GM12878 (cell line): Measurements from ENCODE around the gene AGAP2. TPM values are rescaled to one million over a fixed set of nuclear protein-coding genes. Genes with fewer than 3 reads are reported as not detected.

Experiments
- ATAC-seq: fragments of 200-7000 bp; cut with Tn5 transposase; 3 replicates; pipeline ENCODE4 v1.9.1; 2020; ENCODE audit warnings: mild to moderate bottlenecking, moderate library complexity
- BruUV-seq: library from RNA; stranded (reverse); fragments of 400-500 nt; replicated peaks from 2 replicates; lab custom pipeline; 2021; lab: Mats Ljungman, UMichigan
- CTCF ChIA-PET: fragments of 300-600 bp; sonication (Branson Sonifier 250); formaldehyde crosslinking; extraction: SDS; loops from one replicate; lab custom pipeline; 2021; ENCODE audit warnings: inconsistent platforms; lab: Yijun Ruan, JAX
- POLR2A ChIA-PET: fragments of 350-600 bp; formaldehyde crosslinking; extraction: SDS; loops from one replicate; lab custom pipeline; 2021; ENCODE audit warnings: inconsistent platforms; lab: Charles Lee
- RAD21 ChIA-PET: fragments of 300-600 bp; sonication (Branson Sonifier 250); formaldehyde crosslinking; loops from one replicate; lab custom pipeline; 2023; ENCODE audit warnings: antibody characterized with exemption; ENCODE audit not compliant: unreplicated experiment; lab: Charles Lee
- SMC1A ChIA-PET: fragments of 300-600 bp; sonication (Branson Sonifier 250); formaldehyde crosslinking; loops from one replicate; lab custom pipeline; 2023; ENCODE audit not compliant: unreplicated experiment, uncharacterized antibody; lab: Charles Lee
- DNase-seq: peaks from one replicate; pipeline ENCODE4 v3.0.0-alpha.2; 2011; ENCODE audit warnings: low read depth, low spot score
- FAIRE-seq: peaks from 3 replicates; lab custom pipeline; 2011; peaks lifted over from hg19 to GRCh38; lab: Jason Lieb, UNC
- H2AFZ ChIP-seq: 2 replicates; pipeline ENCODE4 v1.6.0; 2011; ENCODE audit warnings: low read depth, low read length, control low read depth; ENCODE audit not compliant: control insufficient read depth
- H3K27ac ChIP-seq: 2 replicates; pipeline ENCODE4 v1.5.1; 2011; ENCODE audit warnings: control low read depth; ENCODE audit not compliant: control insufficient read depth, insufficient read depth
- H3K27me3 ChIP-seq, 2 experiments: replicated peaks in 1 of 2; 2 replicates each; pipeline versions ENCODE4 v1.6.0 to v1.6.1; 2011; ENCODE audit warnings: low read length in 1 of 2; ENCODE audit not compliant: control insufficient read depth in 2 of 2, insufficient read depth in 2 of 2
- H3K36me3 ChIP-seq, 2 experiments: 2 replicates each; pipeline ENCODE4 v1.5.1; 2011; ENCODE audit warnings: low read length in 1 of 2; ENCODE audit not compliant: control insufficient read depth in 2 of 2, insufficient read depth in 2 of 2
- H3K4me1 ChIP-seq: 2 replicates; pipeline ENCODE4 v1.6.1; 2011; ENCODE audit warnings: mild to moderate bottlenecking, low read length, moderate library complexity, mixed read lengths; ENCODE audit not compliant: control insufficient read depth, insufficient read depth
- H3K4me2 ChIP-seq: 2 replicates; pipeline ENCODE4 v1.6.0; 2011; ENCODE audit warnings: control low read depth; ENCODE audit not compliant: control insufficient read depth, insufficient read depth
- H3K4me3 ChIP-seq: fragments of 200-600 bp; sonication (generic); 2 replicates; pipeline ENCODE4 v1.5.1; 2016
- H3K79me2 ChIP-seq: 2 replicates; pipeline ENCODE4 v1.6.0; 2011; ENCODE audit warnings: low read length; ENCODE audit not compliant: control insufficient read depth, insufficient read depth
- H3K9ac ChIP-seq: 2 replicates; pipeline ENCODE4 v1.8.0; 2011; ENCODE audit warnings: low read length, control low read depth, mixed read lengths; ENCODE audit not compliant: control insufficient read depth, insufficient read depth
- H3K9me3 ChIP-seq: replicated peaks from 3 replicates; pipeline ENCODE4 v1.5.1; 2011; ENCODE audit warnings: mild to moderate bottlenecking, low read length; ENCODE audit not compliant: control insufficient read depth, insufficient read depth
- H4K20me1 ChIP-seq: 2 replicates; pipeline ENCODE4 v1.6.0; 2011; ENCODE audit not compliant: control insufficient read depth, insufficient read depth
- DPF2 ChIP-seq: fragments of 450-650 bp; IDR thresholded peaks from 2 replicates; pipeline ENCODE4 v1.6.1; 2017; ENCODE audit warnings: mild to moderate bottlenecking
- PAX8 ChIP-seq: fragments of 450-650 bp; IDR thresholded peaks from 2 replicates; pipeline ENCODE4 v1.6.1; 2017; ENCODE audit warnings: mild to moderate bottlenecking, moderate library complexity
- POLR2AphosphoS2 ChIP-seq: IDR thresholded peaks from 2 replicates; pipeline ENCODE4 v1.6.1; 2011; ENCODE audit warnings: low read depth, mild to moderate bottlenecking, low read length, improper control_type of control experiment, moderate library complexity
- RB1 ChIP-seq: fragments of 450-650 bp; formaldehyde crosslinking; IDR thresholded peaks from 2 replicates; pipeline ENCODE4 v1.6.1; 2017; ENCODE audit warnings: mild to moderate bottlenecking, borderline replicate concordance
- WGBS: methylation state at CpG from one replicate; pipeline ENCODE4 v1.1.6; 2016; ENCODE audit warnings: low lambda C conversion rate; ENCODE audit not compliant: insufficient replicate concordance, insufficient coverage; ENCODE audit errors: missing lambda C conversion rate; 5-methylcytosine and 5-hydroxymethylcytosine counted together
- in situ Hi-C: fragments of 300-500 bp; cut with MboI; formaldehyde crosslinking; loops from 9 replicates; pipeline ENCODE4 v1.14.3; 2018; ENCODE audit warnings: mixed read lengths
- intact Hi-C: fragments of 100-400 bp; cut with micrococcal nuclease; formaldehyde crosslinking; loops from one replicate; pipeline ENCODE4 v1.14.2; 2022; ENCODE audit not compliant: unreplicated experiment
- polyA plus RNA-seq, 11 experiments: library from polyadenylated mRNA; depleted of rRNA in 4 of 11; unstranded in 6 of 11; stranded (reverse) in 5 of 11; fragments of >200 nt; fragmentation: Nextera tagmentation in 4 of 11; fragmentation: Illumina TruSeq in 1 of 11; extraction: Ambion mirVana in 4 of 11; extraction: Trizol in 1 of 11; gene quantifications; 1 replicate in 1 of 11; 2 replicates in 10 of 11; pipeline versions ENCODE4 v1.2.1 to v1.2.3, GENCODE V29; 2011 to 2016; ENCODE audit warnings: inconsistent platforms in 2 of 11, missing spikeins in 2 of 11, low read depth in 1 of 11
- total RNA-seq, 4 experiments: library from RNA; depleted of rRNA in 3 of 4; stranded (reverse); fragments of >200 nt in 3 of 4; fragmentation: Illumina TruSeq in 1 of 4; extraction: Trizol in 1 of 4; gene quantifications; 2 replicates each; pipeline versions ENCODE4 v1.2.1 to v1.2.3, GENCODE V29; 2013 to 2021
- TF ChIP-seq, protein P1 (sequence below): IDR thresholded peaks from 2 replicates; pipeline ENCODE4 v1.6.1; 2011; ENCODE audit warnings: low read depth, low read length, improper control_type of control experiment, borderline replicate concordance
- TF ChIP-seq, protein P2 (sequence below): IDR thresholded peaks from 2 replicates; pipeline ENCODE4 v1.6.1; 2012; ENCODE audit warnings: low read length, inconsistent platforms
- TF ChIP-seq, protein P3 (sequence below), 3 experiments: IDR thresholded peaks in 2 of 3; conservative IDR thresholded peaks in 1 of 3; 2 replicates each; pipeline ENCODE4 v1.5.1; 2011; ENCODE audit warnings: low read depth in 3 of 3, low read length in 3 of 3, mild to moderate bottlenecking in 3 of 3, control low read depth in 2 of 3, moderate library complexity in 2 of 3, inconsistent platforms in 1 of 3, mixed read lengths in 1 of 3; ENCODE audit not compliant: control insufficient read depth in 2 of 3, insufficient read depth in 1 of 3; ENCODE audit errors: extremely low read depth in 1 of 3

AGAP2 gene
- total and polyA plus RNA-seq, 10 of the 15 experiments (the other 5 are each of a cell fraction or from before 2014, with no cell fraction given) = 0.29 to 19.8 (median 11.0) TPM

DNA sequence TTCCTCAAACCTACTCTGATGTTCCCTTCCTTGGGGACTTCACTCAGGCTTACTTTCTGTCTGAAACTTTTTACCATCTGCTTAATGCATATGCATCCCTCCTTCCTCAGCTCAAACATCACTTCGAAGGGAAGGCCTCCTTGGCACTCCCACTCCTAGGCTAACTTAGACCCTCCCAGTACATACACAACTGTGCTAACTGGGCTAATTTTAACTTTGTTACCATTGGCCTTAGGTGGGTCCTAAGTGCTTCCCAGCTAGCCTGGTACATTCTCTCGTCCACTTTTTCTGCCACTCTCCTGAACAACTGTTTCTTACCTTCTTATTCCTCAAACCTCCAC, 37.7 kb upstream of the AGAP2 start (continued):
- TF ChIP-seq RB1 (no peak), PAX8 (no peak), POLR2AphosphoS2 (no peak)
- TF ChIP-seq, protein P1, sequence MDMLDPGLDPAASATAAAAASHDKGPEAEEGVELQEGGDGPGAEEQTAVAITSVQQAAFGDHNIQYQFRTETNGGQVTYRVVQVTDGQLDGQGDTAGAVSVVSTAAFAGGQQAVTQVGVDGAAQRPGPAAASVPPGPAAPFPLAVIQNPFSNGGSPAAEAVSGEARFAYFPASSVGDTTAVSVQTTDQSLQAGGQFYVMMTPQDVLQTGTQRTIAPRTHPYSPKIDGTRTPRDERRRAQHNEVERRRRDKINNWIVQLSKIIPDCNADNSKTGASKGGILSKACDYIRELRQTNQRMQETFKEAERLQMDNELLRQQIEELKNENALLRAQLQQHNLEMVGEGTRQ = no peak
- TF ChIP-seq, protein P2, sequence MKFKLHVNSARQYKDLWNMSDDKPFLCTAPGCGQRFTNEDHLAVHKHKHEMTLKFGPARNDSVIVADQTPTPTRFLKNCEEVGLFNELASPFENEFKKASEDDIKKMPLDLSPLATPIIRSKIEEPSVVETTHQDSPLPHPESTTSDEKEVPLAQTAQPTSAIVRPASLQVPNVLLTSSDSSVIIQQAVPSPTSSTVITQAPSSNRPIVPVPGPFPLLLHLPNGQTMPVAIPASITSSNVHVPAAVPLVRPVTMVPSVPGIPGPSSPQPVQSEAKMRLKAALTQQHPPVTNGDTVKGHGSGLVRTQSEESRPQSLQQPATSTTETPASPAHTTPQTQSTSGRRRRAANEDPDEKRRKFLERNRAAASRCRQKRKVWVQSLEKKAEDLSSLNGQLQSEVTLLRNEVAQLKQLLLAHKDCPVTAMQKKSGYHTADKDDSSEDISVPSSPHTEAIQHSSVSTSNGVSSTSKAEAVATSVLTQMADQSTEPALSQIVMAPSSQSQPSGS = no peak
- TF ChIP-seq, all 136 proteins: peak for 0

DNA sequence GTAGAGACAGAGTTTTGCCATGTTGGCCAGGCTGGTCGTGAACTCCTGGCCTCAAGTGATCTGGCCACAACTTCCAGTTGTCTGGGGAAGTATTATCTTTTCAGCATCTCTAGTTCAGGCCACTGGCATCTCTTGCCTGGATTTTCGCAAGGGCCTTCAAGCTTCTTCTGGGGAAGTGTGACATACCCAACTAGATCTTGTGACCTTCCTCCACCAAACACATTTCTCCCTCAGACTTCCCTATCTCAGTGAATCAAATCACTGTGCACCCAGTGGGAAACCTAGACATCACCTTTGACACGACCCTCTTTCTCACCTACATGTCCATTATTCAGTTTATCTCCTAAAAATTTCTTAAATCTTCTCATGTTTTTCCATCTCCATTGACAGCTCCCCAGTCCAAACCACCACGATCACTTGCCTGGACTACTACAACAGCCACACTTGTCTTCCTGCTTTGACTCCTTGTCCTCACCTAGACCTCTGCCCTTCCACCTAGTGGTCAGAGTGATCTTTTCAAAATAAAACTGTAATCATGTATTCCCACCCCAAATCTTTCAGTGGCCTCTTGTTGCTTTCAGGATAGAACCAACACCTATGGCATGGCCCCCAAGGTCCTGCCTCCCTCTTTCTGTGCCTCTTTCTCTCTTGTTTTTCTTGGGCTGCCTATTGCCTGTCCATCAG, 37.2 kb upstream of the AGAP2 start:
- no TSS peak for BruUV-seq
- FAIRE-seq (no peak), ATAC-seq (no peak)
- H3K9ac ChIP-seq = no peak overlapping the region
- H3K36me3 ChIP-seq = no peaks in the 10 kb centered on the region
- H3K4me1 ChIP-seq = peaks cover 3% of the 10 kb centered on the region
- in situ Hi-C loops = no loop called here
- H3K4me3 ChIP-seq = no peak overlapping the region
- TF ChIP-seq, protein P3, sequence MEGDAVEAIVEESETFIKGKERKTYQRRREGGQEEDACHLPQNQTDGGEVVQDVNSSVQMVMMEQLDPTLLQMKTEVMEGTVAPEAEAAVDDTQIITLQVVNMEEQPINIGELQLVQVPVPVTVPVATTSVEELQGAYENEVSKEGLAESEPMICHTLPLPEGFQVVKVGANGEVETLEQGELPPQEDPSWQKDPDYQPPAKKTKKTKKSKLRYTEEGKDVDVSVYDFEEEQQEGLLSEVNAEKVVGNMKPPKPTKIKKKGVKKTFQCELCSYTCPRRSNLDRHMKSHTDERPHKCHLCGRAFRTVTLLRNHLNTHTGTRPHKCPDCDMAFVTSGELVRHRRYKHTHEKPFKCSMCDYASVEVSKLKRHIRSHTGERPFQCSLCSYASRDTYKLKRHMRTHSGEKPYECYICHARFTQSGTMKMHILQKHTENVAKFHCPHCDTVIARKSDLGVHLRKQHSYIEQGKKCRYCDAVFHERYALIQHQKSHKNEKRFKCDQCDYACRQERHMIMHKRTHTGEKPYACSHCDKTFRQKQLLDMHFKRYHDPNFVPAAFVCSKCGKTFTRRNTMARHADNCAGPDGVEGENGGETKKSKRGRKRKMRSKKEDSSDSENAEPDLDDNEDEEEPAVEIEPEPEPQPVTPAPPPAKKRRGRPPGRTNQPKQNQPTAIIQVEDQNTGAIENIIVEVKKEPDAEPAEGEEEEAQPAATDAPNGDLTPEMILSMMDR (IDR thresholded peaks at IDR 0.05 in 2 of 3, conservative IDR thresholded peaks at IDR 0.05 in 1 of 3; ENCODE audit: control insufficient read depth in 2 of 3, extremely low read depth in 1 of 3, insufficient read depth in 1 of 3, low read depth in 3 of 3, low read length in 3 of 3) = peak in 2 of 3 experiments; percentile 12 to 19; a peak in 3 of 6 replicates
- no peak for TF ChIP-seq DPF2
- TF ChIP-seq, all 136 proteins: peak for 1
- H3K4me2 ChIP-seq = no peak overlapping the region
- H2AFZ ChIP-seq = no peak overlapping the region
- intact Hi-C loops = no loop called here
- no peaks in the 10 kb centered on the region for H4K20me1 ChIP-seq
- ChIA-PET SMC1A (interaction anchor here (0.7 kb wide), 1 partner anchor 17 kb away, joined by 3 read pairs; no protein-coding TSS in a partner anchor), RAD21 (interaction anchor here (0.7 kb wide), 1 partner anchor 651 kb away, joined by 3 read pairs; no protein-coding TSS in a partner anchor), POLR2A (interaction anchor here (1.4 kb wide), 1 partner anchor 20 kb away, joined by 8 read pairs; no protein-coding TSS in a partner anchor), CTCF (interaction anchor here (0.6 to 3.0 kb wide), 8 partner anchors 9 to 122 kb away, joined by 3 to 10 read pairs (median 4); no protein-coding TSS in a partner anchor)
- no peaks in the 10 kb centered on the region for H3K27me3 ChIP-seq
- H3K9me3 ChIP-seq = no peaks in the 10 kb centered on the region
- no peak overlapping the region for H3K27ac ChIP-seq
- WGBS = 63% methylated on average over 4 of the region's 4 CpGs
- DNase-seq = no peak
- no peaks in the 10 kb centered on the region for H3K79me2 ChIP-seq
